Measurements from ENCODE around the gene GRIN2A.

The GRIN2A gene

GRCh38 chr16:10113248-10113647 is 69.0 kb downstream of the GRIN2A start:
- TF ChIP-seq SNAI2 (CRISPR knock-in tag; IDR thresholded peaks at IDR 0.05) (no peak), ESRRG (CRISPR knock-in tag; IDR thresholded peaks at IDR 0.05) (no peak), PATZ1 (CRISPR knock-in tag; IDR thresholded peaks at IDR 0.05; ENCODE audit: borderline replicate concordance) (no peak), ZNF70 (CRISPR knock-in tag; IDR thresholded peaks at IDR 0.05) (no peak), RARB (CRISPR knock-in tag; IDR thresholded peaks at IDR 0.05) (no peak)
- ATAC-seq = no peak

GRCh38 chr16:10112021-10112420 is 70.2 kb downstream of the GRIN2A start:
- no peak for ATAC-seq
- TF ChIP-seq CSRNP3 (CRISPR knock-in tag; IDR thresholded peaks at IDR 0.05) (no peak), RARB (CRISPR knock-in tag; IDR thresholded peaks at IDR 0.05) (no peak), CSDC2 (CRISPR knock-in tag; IDR thresholded peaks at IDR 0.05) (no peak), ZNF70 (CRISPR knock-in tag; IDR thresholded peaks at IDR 0.05) (no peak), ZC3H10 (CRISPR knock-in tag; IDR thresholded peaks at IDR 0.05) (no peak), PPARA (CRISPR knock-in tag; IDR thresholded peaks at IDR 0.05; ENCODE audit: borderline replicate concordance) (no peak), ISL1 (CRISPR knock-in tag; IDR thresholded peaks at IDR 0.05) (no peak), GLIS3 (CRISPR knock-in tag; IDR thresholded peaks at IDR 0.05) (no peak), ZFP30 (CRISPR knock-in tag; IDR thresholded peaks at IDR 0.05) (no peak), POU6F1 (CRISPR knock-in tag; IDR thresholded peaks at IDR 0.05; ENCODE audit: borderline replicate concordance, low read depth) (no peak), TCF4 (CRISPR knock-in tag; IDR thresholded peaks at IDR 0.05; ENCODE audit: borderline replicate concordance) (no peak), SNAI2 (CRISPR knock-in tag; IDR thresholded peaks at IDR 0.05) (no peak)

- no peak for TF ChIP-seq BACH2 (CRISPR knock-in tag; IDR thresholded peaks at IDR 0.05; ENCODE audit: borderline replicate concordance)
- no peak for TF ChIP-seq CREB5 (CRISPR knock-in tag; IDR thresholded peaks at IDR 0.05; ENCODE audit: low read depth)
- TF ChIP-seq PATZ1 (CRISPR knock-in tag; IDR thresholded peaks at IDR 0.05; ENCODE audit: borderline replicate concordance) = no peak
- TF ChIP-seq ZC3H10 (CRISPR knock-in tag; IDR thresholded peaks at IDR 0.05) = no peak
- TF ChIP-seq PPARA (CRISPR knock-in tag; IDR thresholded peaks at IDR 0.05; ENCODE audit: borderline replicate concordance) = no peak
- no peak for TF ChIP-seq ZNF565 (CRISPR knock-in tag; conservative IDR thresholded peaks at IDR 0.05; ENCODE audit: low read depth)
- no peak for TF ChIP-seq TCF4 (CRISPR knock-in tag; IDR thresholded peaks at IDR 0.05; ENCODE audit: borderline replicate concordance)
- TF ChIP-seq ISL1 (CRISPR knock-in tag; IDR thresholded peaks at IDR 0.05) = no peak
- no peak for TF ChIP-seq SNAI2 (CRISPR knock-in tag; IDR thresholded peaks at IDR 0.05)
- no peak for TF ChIP-seq ARNTL (CRISPR knock-in tag; IDR thresholded peaks at IDR 0.05; ENCODE audit: borderline replicate concordance, low read depth)
- TF ChIP-seq CSDC2 (CRISPR knock-in tag; IDR thresholded peaks at IDR 0.05) = no peak
- TF ChIP-seq POU6F1 (CRISPR knock-in tag; IDR thresholded peaks at IDR 0.05; ENCODE audit: borderline replicate concordance, low read depth) = no peak
- TF ChIP-seq OSR1 (CRISPR knock-in tag; IDR thresholded peaks at IDR 0.05) = no peak
- TF ChIP-seq TSHZ2 (CRISPR knock-in tag; IDR thresholded peaks at IDR 0.05) = no peak
- no peak for TF ChIP-seq ESRRG (CRISPR knock-in tag; IDR thresholded peaks at IDR 0.05)
- no peak for ATAC-seq
These were observed 71.0 kb downstream of the GRIN2A start for GRCh38 chr16:10111156-10111761.

Measured in SK-N-SH treated with all-trans-retinoic acid at 6 μM for 48 hours (cell line).